ENCODE measurements around the gene SLC22A16. TPM values are rescaled to one million over a fixed set of nuclear protein-coding genes. Genes with fewer than 3 reads are reported as not detected.

SLC22A16 gene
- total RNA-seq, 1 experiment from 2014 or later: not detected

- H3K9me3 ChIP-seq (ENCODE audit: control insufficient read depth in 1 of 2, insufficient read depth in 1 of 2, low read depth in 1 of 2, low read length in 2 of 2): no peaks in the 10 kb centered on the region; a peak in 1 of 4 replicates
- H4K20me1 ChIP-seq (ENCODE audit: insufficient read depth): no peaks in the 10 kb centered on the region; the same call in 1 of the 2 replicates
- H3K9ac ChIP-seq (ENCODE audit: low read length): no peak overlapping the region
- no peaks in the 10 kb centered on the region for H3K9me2 ChIP-seq (ENCODE audit: insufficient read depth)
- no peak overlapping the region for H3K27ac ChIP-seq (ENCODE audit: low read depth, low read length)
- ATAC-seq: no peak
- no peak overlapping the region for H2AFZ ChIP-seq (ENCODE audit: low read depth, low read length, poor library complexity, severe bottlenecking)
- no peaks in the 10 kb centered on the region for H3K79me2 ChIP-seq (ENCODE audit: insufficient read depth, low read length)
- no peak overlapping the region for H3K4me3 ChIP-seq (replicated peaks in 1 of 2; ENCODE audit: low read depth in 1 of 2, low read length in 2 of 2)
- intact Hi-C loops (cut with micrococcal nuclease): no loop called here
- RAD21 ChIA-PET (ENCODE audit: low non-redundant PET in 1 of 2, low total read pairs in 2 of 2, uncharacterized antibody in 2 of 2, unreplicated experiment in 2 of 2): no interaction called here
- no peak overlapping the region for H3K4me2 ChIP-seq (ENCODE audit: low read length)
- no peak for TF ChIP-seq ATF3 (IDR thresholded peaks at IDR 0.05)
- no peak for TF ChIP-seq EZH2 (IDR thresholded peaks at IDR 0.05)
- no peak for TF ChIP-seq EGR1 (IDR thresholded peaks at IDR 0.05; ENCODE audit: low read depth)
- H3K36me3 ChIP-seq (ENCODE audit: control insufficient read depth in 1 of 2, insufficient read depth in 2 of 2, low read length in 2 of 2): no peaks in the 10 kb centered on the region
- H3K4me1 ChIP-seq (ENCODE audit: control insufficient read depth in 1 of 2, insufficient read depth in 2 of 2, low read length in 2 of 2): no peaks in the 10 kb centered on the region
- BruUV-seq (replicated peaks): no TSS peak
- CTCF ChIA-PET: no interaction called here
- POLR2A ChIA-PET: no interaction called here
- no peaks in the 10 kb centered on the region for H3K27me3 ChIP-seq (ENCODE audit: insufficient read depth, low read length)
- no peak for DNase-seq (ENCODE audit: low read depth, low spot score)
These were observed 15.0 kb downstream of the SLC22A16 start for GRCh38 chr6:110461376-110461775.

- Histone ChIP-seq H3K9me3 (ENCODE audit: control insufficient read depth in 1 of 2, insufficient read depth in 1 of 2, low read depth in 1 of 2, low read length in 2 of 2) (no peaks in the 10 kb centered on the region; a peak in 1 of 4 replicates), H2AFZ (ENCODE audit: low read depth, low read length, poor library complexity, severe bottlenecking) (no peak overlapping the region), H4K20me1 (ENCODE audit: insufficient read depth) (no peaks in the 10 kb centered on the region; the same call in 1 of the 2 replicates), H3K4me2 (ENCODE audit: low read length) (no peak overlapping the region), H3K27ac (ENCODE audit: low read depth, low read length) (no peak overlapping the region), H3K9me2 (ENCODE audit: insufficient read depth) (no peaks in the 10 kb centered on the region), H3K9ac (ENCODE audit: low read length) (no peak overlapping the region), H3K4me1 (ENCODE audit: control insufficient read depth in 1 of 2, insufficient read depth in 2 of 2, low read length in 2 of 2) (no peaks in the 10 kb centered on the region), H3K4me3 (replicated peaks in 1 of 2; ENCODE audit: low read depth in 1 of 2, low read length in 2 of 2) (no peak overlapping the region), H3K36me3 (ENCODE audit: control insufficient read depth in 1 of 2, insufficient read depth in 2 of 2, low read length in 2 of 2) (no peaks in the 10 kb centered on the region), H3K27me3 (ENCODE audit: insufficient read depth, low read length) (no peaks in the 10 kb centered on the region), H3K79me2 (ENCODE audit: insufficient read depth, low read length) (no peaks in the 10 kb centered on the region)
- ATAC-seq (no peak), DNase-seq (ENCODE audit: low read depth, low spot score) (no peak)
- ChIA-PET POLR2A (no interaction called here), RAD21 (ENCODE audit: low non-redundant PET in 1 of 2, low total read pairs in 2 of 2, uncharacterized antibody in 2 of 2, unreplicated experiment in 2 of 2) (no interaction called here), CTCF (no interaction called here)
- no TSS peak for BruUV-seq (replicated peaks)
- intact Hi-C loops (cut with micrococcal nuclease): no loop called here
- TF ChIP-seq ELF1 (IDR thresholded peaks at IDR 0.05; ENCODE audit: borderline replicate concordance, low read depth) (no peak), ZNF274 (IDR thresholded peaks at IDR 0.05; ENCODE audit: low read depth, low read length) (no peak), REST (IDR thresholded peaks at IDR 0.05; ENCODE audit: low read depth) (no peak), ATF3 (IDR thresholded peaks at IDR 0.05) (no peak), RAD21 (IDR thresholded peaks at IDR 0.05; ENCODE audit: low read depth) (no peak), CTCF (IDR thresholded peaks at IDR 0.05 in 2 of 3, conservative IDR thresholded peaks at IDR 0.05 in 1 of 3; ENCODE audit: borderline replicate concordance in 1 of 3, insufficient read depth in 1 of 3, low read depth in 2 of 3, low read length in 2 of 3) (no peak), JUND (IDR thresholded peaks at IDR 0.05) (no peak), POLR2A (IDR thresholded peaks at IDR 0.05; ENCODE audit: borderline replicate concordance, extremely low read depth, insufficient read depth, insufficient read length) (no peak), ZFX (IDR thresholded peaks at IDR 0.05) (no peak)
These were observed 17.3 kb downstream of the SLC22A16 start for GRCh38 chr6:110459137-110459536.

Measured in HCT116 (cell line).